Natural killer cell (primary cell): ENCODE measurements around the gene CHST11. TPM values are rescaled to one million over a fixed set of nuclear protein-coding genes. Genes with fewer than 3 reads are reported as not detected.
A peak's percentile ranks its signal among the peaks of the same experiment; 100 is the strongest.
"Not testable (repeated sequence)": the region's sequence is repeated elsewhere in the genome, so short reads cannot be mapped to it uniquely, and the experiment has no call there.

Experiments
- ATAC-seq, 3 donors: fragments of 150-1000 bp in 2 of 3; fragments of 200-7000 bp in 1 of 3; cut with Tn5 transposase; 1 replicate in 1 of 3; 2 replicates in 2 of 3; pipeline ENCODE4 v1.10.0; 2021; ENCODE audit warnings: mild to moderate bottlenecking in 2 of 3, moderate library complexity in 2 of 3
- DNase-seq, 2 donors: peaks; one replicate each; pipeline versions ENCODE4 v3.0.0 to v3.0.0-alpha.2; 2013 to 2021; ENCODE audit warnings: mixed read lengths in 1 of 2
- H3K27ac ChIP-seq: one replicate; pipeline ENCODE4 v1.5.1; 2013; ENCODE audit warnings: mild to moderate bottlenecking, low read length
- H3K27me3 ChIP-seq: one replicate; pipeline ENCODE4 v1.6.1; 2013; ENCODE audit warnings: low read length; ENCODE audit not compliant: control insufficient read depth, insufficient read depth
- H3K36me3 ChIP-seq: one replicate; pipeline ENCODE4 v1.6.1; 2013; ENCODE audit warnings: low read length; ENCODE audit not compliant: control insufficient read depth, insufficient read depth
- H3K4me1 ChIP-seq: one replicate; pipeline ENCODE4 v1.6.1; 2013; ENCODE audit warnings: low read length; ENCODE audit not compliant: control insufficient read depth, insufficient read depth
- H3K4me3 ChIP-seq: one replicate; pipeline ENCODE4 v1.5.1; 2013; ENCODE audit warnings: low read length
- H3K9me3 ChIP-seq: one replicate; pipeline ENCODE4 v1.6.1; 2013; ENCODE audit warnings: low read length; ENCODE audit not compliant: control insufficient read depth, insufficient read depth
- H3K27ac Mint-ChIP-seq, 2 donors: one replicate each; pipeline ENCODE4 v1.8.0; 2022; ENCODE audit warnings: mild to moderate bottlenecking in 2 of 2, mixed read lengths in 2 of 2, moderate library complexity in 1 of 2
- H3K27me3 Mint-ChIP-seq, 2 donors: one replicate each; pipeline ENCODE4 v1.8.0; 2022; ENCODE audit warnings: low read depth in 2 of 2, mixed read lengths in 2 of 2
- H3K36me3 Mint-ChIP-seq: one replicate; pipeline ENCODE4 v1.8.0; 2022; ENCODE audit warnings: mixed read lengths
- H3K4me1 Mint-ChIP-seq, 2 donors: one replicate each; pipeline ENCODE4 v1.8.0; 2022; ENCODE audit warnings: mixed read lengths in 2 of 2
- H3K4me3 Mint-ChIP-seq: one replicate; pipeline ENCODE4 v1.8.0; 2022; ENCODE audit warnings: mild to moderate bottlenecking, moderate library complexity, mixed read lengths
- H3K9me3 Mint-ChIP-seq, 2 donors: one replicate each; pipeline ENCODE4 v1.8.0; 2022; ENCODE audit warnings: mixed read lengths in 2 of 2
- CTCF ChIP-seq: fragments of 200-600 bp; IDR thresholded peaks from one replicate; pipeline ENCODE4 v1.8.0; 2022; ENCODE audit warnings: antibody characterized with exemption
- whole genome bisulfite sequencing: methylation state at CpG from one replicate; pipeline ENCODE4 v1.1.7; 2013; ENCODE audit warnings: missing lambda C conversion rate; ENCODE audit not compliant: insufficient coverage; 5-methylcytosine and 5-hydroxymethylcytosine counted together
- intact Hi-C: fragments of 100-400 bp; cut with micrococcal nuclease; formaldehyde crosslinking; loops from one replicate; pipeline ENCODE4 v1.14.2; 2022
- total RNA-seq, 4 donors: library from RNA; stranded (reverse); fragments of 120-200 nt in 1 of 4; gene quantifications; one replicate each; pipeline versions ENCODE4 v1.2.3 to v1.2.4, GENCODE V29; 2013 to 2022

Gene CHST11
- total RNA-seq, 3 donors from 2014 or later (not counting 1 experiment from before 2014, with no cell fraction given): 85.3 to 118 (median 96.1) TPM

DNA sequence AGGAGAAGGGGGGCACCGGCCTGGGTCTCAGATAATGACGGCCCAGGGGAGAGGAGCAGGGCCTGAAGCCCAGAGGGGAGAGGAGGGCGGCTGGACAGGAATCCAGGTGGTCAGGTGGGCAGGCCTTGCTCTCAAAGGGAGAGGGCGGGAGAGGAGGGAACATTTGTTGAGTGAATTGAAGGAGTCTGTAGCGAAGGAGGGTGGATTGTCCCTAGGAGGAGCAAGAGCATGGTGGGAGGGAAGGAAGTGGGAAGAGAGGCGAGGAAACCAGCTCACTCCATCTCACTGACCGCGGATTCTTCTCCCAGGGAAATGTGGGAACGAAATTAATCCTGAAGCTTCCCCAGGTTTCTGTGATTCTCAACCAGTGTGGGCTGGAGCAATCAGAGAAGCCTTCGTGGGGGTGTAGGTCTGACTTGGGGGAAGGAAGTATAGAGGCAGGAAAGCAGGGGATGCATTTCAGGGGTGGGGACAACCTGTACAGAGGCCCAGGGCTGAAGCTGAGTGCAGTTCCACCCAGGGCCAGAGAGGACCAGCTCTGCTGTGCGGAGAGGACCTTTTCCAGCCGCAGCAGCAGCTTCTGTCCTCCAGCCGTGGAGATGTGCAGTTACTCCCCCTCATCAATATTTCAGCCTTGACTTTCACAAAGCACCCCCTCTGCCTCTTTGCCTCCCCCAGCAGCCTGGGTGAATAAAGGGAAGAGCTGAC lies 100.9 kb downstream of the CHST11 start:
- H3K4me3 ChIP-seq: no peak overlapping the region
- peaks cover 49 to 74% of the 10 kb centered on the region in 2 donors for H3K4me1 Mint-ChIP-seq
- no peak for TF ChIP-seq CTCF

DNA sequence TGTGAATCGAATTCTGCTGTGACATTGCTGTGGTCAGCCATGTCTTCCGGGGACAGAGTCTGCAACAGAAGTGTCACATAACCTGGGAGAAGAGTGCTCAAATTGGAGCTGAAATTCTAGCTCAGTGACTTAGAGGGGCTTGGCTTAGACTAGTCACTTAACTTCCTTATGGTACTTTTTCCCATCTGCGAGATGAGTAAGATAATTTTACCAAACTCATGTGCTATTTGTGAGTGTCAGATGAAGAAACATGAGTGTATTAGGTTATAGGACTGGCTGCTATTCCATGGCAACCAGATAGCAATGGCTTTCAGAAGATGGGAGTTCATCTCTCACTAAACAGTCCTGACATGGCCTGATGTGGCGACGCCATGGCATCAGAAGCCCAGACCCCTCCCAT lies 104.1 kb downstream of the CHST11 start:
- Mint-ChIP-seq H3K4me1 (peaks cover 44 to 60% of the 10 kb centered on the region in 2 donors), H3K27me3 (no peaks in the 10 kb centered on the region), H3K4me3 (no peak overlapping the region), H3K36me3 (peaks cover 6% of the 10 kb centered on the region), H3K27ac (peak overlapping the region in 1 of 2 donors; percentile 56), H3K9me3 (no peaks in the 10 kb centered on the region)
- no peaks in the 10 kb centered on the region for H3K27me3 ChIP-seq
- peaks cover 11% of the 10 kb centered on the region for H3K4me1 ChIP-seq
- no peaks in the 10 kb centered on the region for H3K36me3 ChIP-seq
- intact Hi-C loops: no loop called here
- no peak overlapping the region for H3K27ac ChIP-seq
- no peak overlapping the region for H3K4me3 ChIP-seq
- no peaks in the 10 kb centered on the region for H3K9me3 ChIP-seq
- 88% methylated on average over 4 of the region's 5 CpGs for whole genome bisulfite sequencing
- ATAC-seq: no peak
- no peak for DNase-seq
- no peak for TF ChIP-seq CTCF

More for the DNA sequence above, 100.9 kb downstream of the CHST11 start:
- H3K9me3 ChIP-seq: peaks cover 6% of the 10 kb centered on the region
- H3K27me3 Mint-ChIP-seq: no peaks in the 10 kb centered on the region
- H3K4me3 Mint-ChIP-seq: no peak overlapping the region
- intact Hi-C loops: no loop called here
- peaks cover 25% of the 10 kb centered on the region for H3K4me1 ChIP-seq
- 87% methylated on average over 13 of the region's 13 CpGs for WGBS
- H3K27me3 ChIP-seq: no peaks in the 10 kb centered on the region
- peak overlapping the region in 1 of 2 donors; percentile 40 for H3K27ac Mint-ChIP-seq
- no peak for DNase-seq
- no peaks in the 10 kb centered on the region for H3K36me3 Mint-ChIP-seq
- no peak for ATAC-seq
- no peaks in the 10 kb centered on the region for H3K9me3 Mint-ChIP-seq
- no peak overlapping the region for H3K27ac ChIP-seq
- no peaks in the 10 kb centered on the region for H3K36me3 ChIP-seq

DNA sequence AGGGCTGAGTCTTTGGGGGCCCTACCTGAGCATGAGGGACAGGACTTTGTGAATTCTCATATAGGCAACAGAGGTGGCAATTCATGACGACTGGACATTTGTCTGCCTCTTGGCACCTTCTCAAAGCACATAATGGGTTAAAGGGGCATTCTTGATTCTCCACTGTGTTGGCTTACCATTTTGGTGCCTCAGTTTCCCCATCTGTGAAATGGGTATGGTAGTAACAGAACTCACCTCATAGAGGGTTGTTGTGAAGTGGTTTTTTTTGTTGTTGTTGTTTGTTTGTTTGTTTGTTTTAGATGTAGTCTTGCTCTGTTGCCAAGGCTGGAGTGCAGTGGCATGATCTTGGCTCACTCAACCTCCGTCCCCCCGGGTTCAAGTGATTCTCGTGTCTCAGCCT lies 106.0 kb downstream of the CHST11 start:
- H3K27me3 ChIP-seq: no peaks in the 10 kb centered on the region
- no peak overlapping the region for H3K4me3 ChIP-seq
- H3K27ac ChIP-seq: no peak overlapping the region
- no peak overlapping the region for H3K4me3 Mint-ChIP-seq
- H3K4me1 ChIP-seq: peaks cover 8% of the 10 kb centered on the region
- intact Hi-C loops: no loop called here
- no peak for TF ChIP-seq CTCF
- no peaks in the 10 kb centered on the region for H3K27me3 Mint-ChIP-seq
- no peaks in the 10 kb centered on the region for H3K36me3 ChIP-seq
- ATAC-seq (no peak), DNase-seq (no peak)
- 98% methylated on average over 4 of the region's 4 CpGs for WGBS
- no peaks in the 10 kb centered on the region for H3K9me3 ChIP-seq
- no peaks in the 10 kb centered on the region for H3K9me3 Mint-ChIP-seq
- H3K27ac Mint-ChIP-seq: peak overlapping the region; percentile 8 to 70
- peaks cover 54 to 63% of the 10 kb centered on the region in 2 donors for H3K4me1 Mint-ChIP-seq
- peaks cover 6% of the 10 kb centered on the region for H3K36me3 Mint-ChIP-seq

DNA sequence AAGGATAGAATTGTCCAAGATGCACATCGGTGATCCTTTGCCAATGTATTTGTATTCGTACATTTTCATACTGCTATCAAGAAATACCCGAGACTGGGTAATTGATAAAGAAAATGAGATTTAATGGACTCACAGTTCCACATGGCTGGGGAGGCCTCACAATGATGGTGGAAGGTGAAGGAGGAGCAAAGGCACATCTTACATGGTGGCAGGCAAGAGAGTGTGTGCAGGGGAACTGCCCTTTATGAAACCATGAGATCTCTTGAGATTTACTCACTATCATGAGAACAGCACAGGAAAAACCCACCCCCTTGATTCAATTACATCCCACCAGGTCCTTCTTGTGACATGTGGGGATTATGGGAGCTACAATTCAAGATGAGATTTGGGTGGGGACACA lies 107.9 kb downstream of the CHST11 start:
- peaks cover 25% of the 10 kb centered on the region for H3K4me1 ChIP-seq
- ATAC-seq, H3K4me3 ChIP-seq, H3K27me3 ChIP-seq, H3K27ac ChIP-seq, H3K4me3 Mint-ChIP-seq, H3K36me3 Mint-ChIP-seq, H3K36me3 ChIP-seq, H3K9me3 ChIP-seq, DNase-seq, H3K9me3 Mint-ChIP-seq, H3K27me3 Mint-ChIP-seq: not testable (repeated sequence)
- Mint-ChIP-seq H3K27ac (peak overlapping the region in 1 of 2 donors; percentile 46), H3K4me1 (peaks cover 72 to 79% of the 10 kb centered on the region in 2 donors)
- intact Hi-C loops: loop anchor here (5.0 kb wide), 1 partner anchor 123 kb away; no protein-coding TSS in a partner anchor
- WGBS: 86% methylated on average over 3 of the region's 3 CpGs
